HAP-1 (cell line): ENCODE results near the gene OR51B4.

Experiments
- DNase-seq, 2 experiments: peaks; one replicate each; pipeline ENCODE4 v3.0.0-alpha.2; 2016 to 2020; ENCODE audit warnings: low spot score in 2 of 2
- H3K27me3 ChIP-seq: fragments of 250-450 bp; sonication (Bioruptor Pico); 2 replicates; pipeline ENCODE4 v1.5.1; 2020; ENCODE audit warnings: low read depth, mild to moderate bottlenecking, moderate library complexity
- H3K36me3 ChIP-seq: fragments of 250-450 bp; sonication (Bioruptor Pico); replicated peaks from 2 replicates; pipeline ENCODE4 v1.5.1; 2020; ENCODE audit warnings: mild to moderate bottlenecking
- H3K4me1 ChIP-seq: fragments of 250-450 bp; sonication (Bioruptor Pico); 2 replicates; pipeline ENCODE4 v1.5.1; 2020; ENCODE audit warnings: mild to moderate bottlenecking
- H3K4me3 ChIP-seq: fragments of 250-450 bp; sonication (Bioruptor Pico); 2 replicates; pipeline ENCODE4 v1.5.1; 2020; ENCODE audit warnings: mild to moderate bottlenecking, moderate library complexity
- H3K9me3 ChIP-seq: fragments of 250-450 bp; sonication (Bioruptor Pico); 2 replicates; pipeline ENCODE4 v1.5.1; 2020; ENCODE audit warnings: mild to moderate bottlenecking, moderate library complexity
- in situ Hi-C: fragments of 300-500 bp; cut with MboI; formaldehyde crosslinking; loops from 3 replicates; pipeline ENCODE4 v1.14.3; 2020; ENCODE audit warnings: low sequenced_read_pairs, inconsistent platforms, mixed read lengths

The OR51B4 gene

DNA sequence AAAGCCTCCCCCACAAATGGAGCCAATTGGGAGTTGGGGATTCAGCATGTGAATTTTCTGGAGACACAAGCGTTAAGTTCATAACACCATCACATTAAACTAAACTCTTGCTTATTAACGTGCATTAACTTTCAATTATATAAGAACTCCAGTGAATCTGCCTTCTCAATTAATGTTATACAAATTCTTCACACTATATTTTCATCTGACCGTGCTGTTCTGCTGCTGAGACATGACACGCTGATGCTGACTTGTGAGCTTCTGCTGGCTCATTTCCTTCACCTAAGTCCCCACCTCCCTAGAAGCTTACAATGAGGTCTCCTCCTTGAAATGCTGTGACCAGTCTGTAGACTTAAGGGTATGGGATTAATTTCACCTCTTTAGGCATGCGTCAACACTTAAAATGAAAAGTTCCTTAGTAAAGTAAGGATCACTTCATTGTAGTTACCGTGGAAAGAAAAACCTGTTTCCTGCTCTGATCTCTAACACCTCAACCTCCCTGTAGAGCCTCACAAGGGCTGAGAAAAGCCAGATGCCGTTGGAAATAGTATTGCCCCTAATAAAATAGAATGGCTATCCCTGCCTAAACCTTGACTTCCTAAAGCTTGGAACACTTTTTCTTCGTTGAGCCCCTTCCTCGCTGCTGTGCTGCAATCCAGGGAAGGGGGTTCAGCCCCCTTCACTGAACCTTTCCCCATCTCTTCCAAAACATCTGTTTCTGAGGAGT, 49.4 kb downstream of the OR51B4 start:
- no peak for DNase-seq
- H3K4me3 ChIP-seq, result no peak overlapping the region
- no peaks in the 10 kb centered on the region for H3K4me1 ChIP-seq
- H3K27me3 ChIP-seq, result no peaks in the 10 kb centered on the region
- H3K36me3 ChIP-seq, result no peaks in the 10 kb centered on the region
- H3K9me3 ChIP-seq, result no peaks in the 10 kb centered on the region
- in situ Hi-C loops, result no loop called here

DNA sequence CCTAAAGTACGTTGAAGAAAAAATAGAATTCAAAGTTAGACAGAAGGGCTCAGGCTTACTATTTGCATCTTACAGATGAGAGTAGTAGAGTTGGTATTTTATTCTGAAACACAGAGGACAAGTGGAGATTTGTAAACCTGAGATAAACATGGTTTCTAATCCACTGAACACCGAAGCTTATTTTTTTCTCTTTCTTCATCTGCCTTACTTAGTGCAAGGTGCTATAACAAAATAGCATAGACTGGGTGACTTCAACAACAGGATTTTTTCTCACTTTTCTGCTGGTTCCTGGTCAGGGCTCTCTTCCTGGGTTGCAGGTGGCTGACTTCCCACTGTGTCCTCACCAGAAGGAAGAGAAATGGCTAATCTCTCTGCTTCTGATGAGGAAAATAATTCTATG, 50.0 kb downstream of the OR51B4 start:
- Histone ChIP-seq H3K36me3 (no peaks in the 10 kb centered on the region), H3K27me3 (no peaks in the 10 kb centered on the region), H3K4me3 (no peak overlapping the region), H3K9me3 (no peaks in the 10 kb centered on the region), H3K4me1 (no peaks in the 10 kb centered on the region)
- DNase-seq, result no peak
- in situ Hi-C loops, result no loop called here
